ENCODE measurements around the gene ABRACL. TPM values are rescaled to one million over a fixed set of nuclear protein-coding genes. Genes with fewer than 3 reads are reported as not detected.

The ABRACL gene
- total RNA-seq, 2 experiments from 2014 or later = 92.5 to 180 TPM

- Mint-ChIP-seq H3K27ac (no peak overlapping the region), H3K4me1 (no peaks in the 10 kb centered on the region)
- intact Hi-C loops (cut with DNase I, micrococcal nuclease) = no loop called here
Measured at GRCh38 chr6:139082370-139082769, 53.8 kb downstream of the ABRACL start.

GRCh38 chr6:139091826-139092225, 63.3 kb downstream of the ABRACL start:
- peaks cover 2% of the 10 kb centered on the region for H3K4me1 Mint-ChIP-seq
- ATAC-seq (no peak), DNase-seq (no peak)
- peaks cover 9% of the 10 kb centered on the region for H3K9me3 Mint-ChIP-seq (ENCODE audit: low read depth)
- ChIA-PET CTCF (interaction anchor here (1.0 kb wide), 1 partner anchor 61 kb away, joined by 4 read pairs; no protein-coding TSS in a partner anchor), POLR2A (no interaction called here)
- H3K4me3 Mint-ChIP-seq = no peak overlapping the region
- intact Hi-C loops (cut with DNase I, micrococcal nuclease) = no loop called here
- H3K36me3 Mint-ChIP-seq (ENCODE audit: low read depth) = no peaks in the 10 kb centered on the region
- no peak overlapping the region for H3K27ac Mint-ChIP-seq
- no peaks in the 10 kb centered on the region for H3K27me3 Mint-ChIP-seq

More at GRCh38 chr6:139082370-139082769, 53.8 kb downstream of the ABRACL start:
- no peaks in the 10 kb centered on the region for H3K36me3 Mint-ChIP-seq (ENCODE audit: low read depth)
- DNase-seq (no peak), ATAC-seq (no peak)
- peaks cover under 1% of the 10 kb centered on the region for H3K9me3 Mint-ChIP-seq (ENCODE audit: low read depth)
- no peaks in the 10 kb centered on the region for H3K27me3 Mint-ChIP-seq
- CTCF ChIA-PET = no interaction called here
- H3K4me3 Mint-ChIP-seq = no peak overlapping the region
- POLR2A ChIA-PET = no interaction called here

Other genes starting within 250 kb of the ABRACL start
- gene ECT2L, start 232.7 kb upstream of the ABRACL start, total RNA-seq = not detected
- 10 to 100 TPM; 60.3 to 90.9 TPM for gene REPS1, start 40.5 kb upstream of the ABRACL start, total RNA-seq
- 10 to 100 TPM; 51.6 to 63.4 TPM for gene HECA, start 106.3 kb downstream of the ABRACL start, total RNA-seq